CD4-positive, alpha-beta T cell (primary cell): ENCODE results near the gene SPR. TPM values are rescaled to one million over a fixed set of nuclear protein-coding genes. Genes with fewer than 3 reads are reported as not detected.

ENCODE experiments used
- ATAC-seq: fragments of 200-7000 bp; cut with Tn5 transposase; one replicate; pipeline ENCODE4 v1.10.0; 2022; ENCODE audit warnings: mild to moderate bottlenecking; ENCODE audit not compliant: poor library complexity
- CTCF ChIA-PET: fragments of 350-600 bp; sonication (Branson Sonifier 250); formaldehyde crosslinking; loops from one replicate; lab custom pipeline; 2021; ENCODE audit warnings: antibody characterized with exemption, inconsistent platforms; lab: Charles Lee
- POLR2A ChIA-PET: fragments of 350-600 bp; sonication (Branson Sonifier 250); formaldehyde crosslinking; loops from one replicate; lab custom pipeline; 2021; ENCODE audit warnings: antibody characterized with exemption, inconsistent platforms; lab: Charles Lee
- DNase-seq, 14 experiments: peaks; one replicate each; pipeline ENCODE4 v3.0.0-alpha.2; 2013 to 2020; ENCODE audit warnings: mixed read lengths in 2 of 14
- H3K27ac ChIP-seq, 2 donors: one replicate each; pipeline versions ENCODE4 v1.5.1 to v1.7.0; 2013; ENCODE audit warnings: low read length in 2 of 2, low read depth in 1 of 2, mild to moderate bottlenecking in 1 of 2
- H3K27me3 ChIP-seq, 2 experiments: 1 replicate in 1 of 2; 2 replicates in 1 of 2; pipeline versions ENCODE4 v1.6.1 to v1.7.0; 2013; ENCODE audit warnings: low read length in 2 of 2, control low read depth in 1 of 2, mild to moderate bottlenecking in 1 of 2, moderate library complexity in 1 of 2; ENCODE audit not compliant: insufficient read depth in 2 of 2, control insufficient read depth in 1 of 2
- H3K36me3 ChIP-seq: one replicate; pipeline ENCODE4 v1.6.1; 2013; ENCODE audit warnings: low read length, control low read depth; ENCODE audit not compliant: insufficient read depth
- H3K4me1 ChIP-seq: one replicate; pipeline ENCODE4 v1.6.1; 2013; ENCODE audit warnings: low read length, control low read depth; ENCODE audit not compliant: insufficient read depth
- H3K4me3 ChIP-seq: one replicate; pipeline ENCODE4 v1.5.1; 2013; ENCODE audit warnings: mild to moderate bottlenecking, low read length, moderate library complexity
- H3K9me3 ChIP-seq, 2 experiments: 1 replicate in 1 of 2; 2 replicates in 1 of 2; pipeline versions ENCODE4 v1.6.1 to v1.7.0; 2013; ENCODE audit warnings: low read length in 2 of 2, mild to moderate bottlenecking in 2 of 2, control low read depth in 1 of 2, moderate library complexity in 1 of 2; ENCODE audit not compliant: control insufficient read depth in 1 of 2, insufficient read depth in 1 of 2
- H3K27ac Mint-ChIP-seq: one replicate; pipeline ENCODE4 v1.8.0; 2020; ENCODE audit warnings: mixed read lengths
- H3K27me3 Mint-ChIP-seq: one replicate; pipeline ENCODE4 v1.8.0; 2021; ENCODE audit warnings: mixed read lengths
- H3K36me3 Mint-ChIP-seq: one replicate; pipeline ENCODE4 v1.8.0; 2021; ENCODE audit warnings: low read depth, mixed read lengths
- H3K4me1 Mint-ChIP-seq: one replicate; pipeline ENCODE4 v1.8.0; 2021; ENCODE audit warnings: low read depth, mixed read lengths
- H3K4me3 Mint-ChIP-seq: one replicate; pipeline ENCODE4 v1.8.0; 2020; ENCODE audit warnings: mild to moderate bottlenecking, mixed read lengths
- H3K9me3 Mint-ChIP-seq: one replicate; pipeline ENCODE4 v1.8.0; 2020; ENCODE audit warnings: mixed read lengths
- intact Hi-C, 2 experiments: fragments of 100-400 bp; cut with DNase I in 1 of 2; cut with micrococcal nuclease in 1 of 2; formaldehyde crosslinking; loops; one replicate each; pipeline versions ENCODE4 v1.15.1 to v1.9.0; 2023 to 2025; cut with DNase I, micrococcal nuclease
- total RNA-seq, 174 experiments: library from RNA in 2 of 174; stranded (reverse) in 2 of 174; gene quantifications; one replicate each; pipeline ENCODE4 v1.2.3 and lab custom pipeline; 2021 to 2026
- TF ChIP-seq, protein P1 (sequence below): fragments of 200-600 bp; IDR thresholded peaks from one replicate; pipeline ENCODE4 v1.8.0; 2022; ENCODE audit warnings: antibody characterized with exemption, mild to moderate bottlenecking

SPR gene
- total RNA-seq, 2 experiments from 2014 or later = not detected

GRCh38 chr2:72934683-72935610 lies 47.7 kb downstream of the SPR start:
- CTCF ChIA-PET = no interaction called here
- Histone ChIP-seq H3K4me1 (no peaks in the 10 kb centered on the region), H3K4me3 (no peak overlapping the region), H3K9me3 (peaks cover 0 to 3% of the 10 kb centered on the region in 2 experiments), H3K36me3 (no peaks in the 10 kb centered on the region), H3K27me3 (peaks cover 8% of the 10 kb centered on the region in 2 experiments), H3K27ac (no peak overlapping the region)
- no peak for DNase-seq
- ATAC-seq = no peak
- Mint-ChIP-seq H3K36me3 (no peaks in the 10 kb centered on the region), H3K9me3 (no peaks in the 10 kb centered on the region), H3K4me3 (no peak overlapping the region), H3K27me3 (peaks cover 14% of the 10 kb centered on the region), H3K27ac (no peak overlapping the region), H3K4me1 (no peaks in the 10 kb centered on the region)
- intact Hi-C loops = no loop called here
- TF ChIP-seq, protein P1, sequence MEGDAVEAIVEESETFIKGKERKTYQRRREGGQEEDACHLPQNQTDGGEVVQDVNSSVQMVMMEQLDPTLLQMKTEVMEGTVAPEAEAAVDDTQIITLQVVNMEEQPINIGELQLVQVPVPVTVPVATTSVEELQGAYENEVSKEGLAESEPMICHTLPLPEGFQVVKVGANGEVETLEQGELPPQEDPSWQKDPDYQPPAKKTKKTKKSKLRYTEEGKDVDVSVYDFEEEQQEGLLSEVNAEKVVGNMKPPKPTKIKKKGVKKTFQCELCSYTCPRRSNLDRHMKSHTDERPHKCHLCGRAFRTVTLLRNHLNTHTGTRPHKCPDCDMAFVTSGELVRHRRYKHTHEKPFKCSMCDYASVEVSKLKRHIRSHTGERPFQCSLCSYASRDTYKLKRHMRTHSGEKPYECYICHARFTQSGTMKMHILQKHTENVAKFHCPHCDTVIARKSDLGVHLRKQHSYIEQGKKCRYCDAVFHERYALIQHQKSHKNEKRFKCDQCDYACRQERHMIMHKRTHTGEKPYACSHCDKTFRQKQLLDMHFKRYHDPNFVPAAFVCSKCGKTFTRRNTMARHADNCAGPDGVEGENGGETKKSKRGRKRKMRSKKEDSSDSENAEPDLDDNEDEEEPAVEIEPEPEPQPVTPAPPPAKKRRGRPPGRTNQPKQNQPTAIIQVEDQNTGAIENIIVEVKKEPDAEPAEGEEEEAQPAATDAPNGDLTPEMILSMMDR = no peak
- POLR2A ChIA-PET = no interaction called here

GRCh38 chr2:72935611-72935957 lies 48.4 kb downstream of the SPR start:
- intact Hi-C loops = no loop called here
- peaks cover 14% of the 10 kb centered on the region for H3K27me3 Mint-ChIP-seq
- TF ChIP-seq, protein P1 = no peak

GRCh38 chr2:72936660-72937355 lies 49.6 kb downstream of the SPR start:
- no peak overlapping the region for H3K27ac ChIP-seq
- POLR2A ChIA-PET = no interaction called here
- H3K9me3 ChIP-seq = no peaks in the 10 kb centered on the region
- no peak for ATAC-seq
- Mint-ChIP-seq H3K4me1 (no peaks in the 10 kb centered on the region), H3K36me3 (no peaks in the 10 kb centered on the region), H3K27me3 (peaks cover 14% of the 10 kb centered on the region), H3K9me3 (no peaks in the 10 kb centered on the region), H3K27ac (no peak overlapping the region), H3K4me3 (no peak overlapping the region)
- intact Hi-C loops = no loop called here
- H3K4me3 ChIP-seq = no peak overlapping the region
- DNase-seq = no peak
- no peaks in the 10 kb centered on the region for H3K36me3 ChIP-seq
- no peaks in the 10 kb centered on the region for H3K4me1 ChIP-seq
- TF ChIP-seq, protein P1 = no peak
- H3K27me3 ChIP-seq = peaks cover under 1% of the 10 kb centered on the region in 2 experiments
- CTCF ChIA-PET = no interaction called here

More at GRCh38 chr2:72935611-72935957, 48.4 kb downstream of the SPR start:
- peaks cover 4% of the 10 kb centered on the region in 2 experiments for H3K27me3 ChIP-seq
- H3K27ac Mint-ChIP-seq = no peak overlapping the region
- no peak overlapping the region for H3K27ac ChIP-seq
- no peak overlapping the region for H3K4me3 ChIP-seq
- no peaks in the 10 kb centered on the region for H3K36me3 ChIP-seq
- ATAC-seq (no peak), DNase-seq (no peak)
- no peaks in the 10 kb centered on the region for H3K36me3 Mint-ChIP-seq
- H3K9me3 ChIP-seq = peaks cover 0 to 3% of the 10 kb centered on the region in 2 experiments
- CTCF ChIA-PET = no interaction called here
- no peak overlapping the region for H3K4me3 Mint-ChIP-seq
- H3K9me3 Mint-ChIP-seq = no peaks in the 10 kb centered on the region
- no peaks in the 10 kb centered on the region for H3K4me1 Mint-ChIP-seq
- POLR2A ChIA-PET = no interaction called here
- H3K4me1 ChIP-seq = no peaks in the 10 kb centered on the region
